Measurements from ENCODE around the gene PRDM7.
"Not testable (repeated sequence)": the region's sequence is repeated elsewhere in the genome, so short reads cannot be mapped to it uniquely, and the experiment has no call there.

PRDM7 gene

DNA sequence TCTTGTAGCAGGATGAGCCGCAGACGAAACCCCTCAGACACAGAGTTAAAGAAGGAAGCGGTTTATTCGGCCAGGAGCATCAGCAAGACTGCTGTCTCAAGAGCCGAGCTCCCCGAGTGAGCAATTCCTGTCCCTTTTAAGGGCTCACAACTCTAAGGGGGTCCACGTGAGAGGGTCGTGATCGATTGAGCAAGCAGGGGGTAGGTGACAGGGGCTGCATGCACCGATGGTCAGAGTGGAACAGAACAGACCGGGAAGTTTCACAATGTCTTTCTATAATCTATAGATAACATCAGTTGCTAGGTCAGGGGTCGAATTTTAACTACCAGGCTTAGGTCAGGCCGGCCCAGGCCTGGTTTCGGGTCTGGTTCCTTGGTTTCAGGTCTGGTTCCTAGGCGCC lies 20.6 kb downstream of the PRDM7 start:
- not testable (repeated sequence) for H3K27ac ChIP-seq (ENCODE audit: low read depth, low read length); H3K36me3 ChIP-seq (ENCODE audit: control insufficient read depth, insufficient read depth, low read length); H3K4me1 ChIP-seq (ENCODE audit: control insufficient read depth, insufficient read depth, low read length); H3K9ac ChIP-seq (ENCODE audit: low read length); H3K27me3 ChIP-seq (ENCODE audit: control insufficient read depth, insufficient read depth, low read length); H3K4me3 ChIP-seq (ENCODE audit: low read length)

DNA sequence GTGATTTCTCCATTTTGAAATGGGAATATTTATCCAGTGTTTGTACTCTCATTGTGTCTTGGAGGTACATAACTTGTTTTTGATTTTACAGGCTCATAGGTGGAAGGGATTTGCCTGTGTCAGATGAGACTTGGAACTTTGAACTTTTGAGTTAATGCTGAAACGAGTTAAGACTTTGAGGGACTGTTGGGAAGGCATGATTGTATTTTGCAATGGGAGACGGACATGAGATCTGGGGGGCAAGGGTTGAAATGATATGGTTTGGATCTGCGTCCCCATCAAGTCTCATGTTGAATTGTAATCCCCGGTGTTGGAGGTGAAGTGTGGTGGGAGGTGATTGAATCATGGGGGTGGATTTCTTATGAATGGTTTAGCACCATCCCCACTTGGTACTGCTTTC lies 21.8 kb downstream of the PRDM7 start:
- H3K9ac ChIP-seq (ENCODE audit: low read length): no peak overlapping the region

DNA sequence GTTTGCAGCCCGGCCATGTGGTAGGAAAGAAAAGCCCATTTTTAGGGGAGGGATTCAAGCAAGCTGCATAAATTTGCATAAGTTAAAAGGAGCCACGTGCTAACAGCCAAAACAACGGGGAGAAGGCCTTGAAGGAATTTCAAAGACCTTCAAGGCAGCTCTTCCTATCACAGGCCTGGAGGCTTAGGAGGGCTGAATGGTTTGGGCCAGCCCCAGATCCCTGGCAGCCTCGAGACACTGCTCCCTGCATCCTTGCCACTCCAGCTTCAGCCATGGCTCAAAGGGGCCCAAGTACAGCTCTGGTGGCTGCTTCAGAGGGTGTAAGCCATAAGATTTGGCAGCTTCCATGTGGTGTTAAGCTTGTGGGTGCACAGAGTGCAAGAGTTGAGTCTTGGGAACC lies 22.6 kb downstream of the PRDM7 start:
- no peak overlapping the region for H3K27ac ChIP-seq (ENCODE audit: low read depth, low read length)
- no peaks in the 10 kb centered on the region for H3K27me3 ChIP-seq (ENCODE audit: control insufficient read depth, insufficient read depth, low read length)
- H3K9ac ChIP-seq (ENCODE audit: low read length): no peak overlapping the region
- H3K36me3 ChIP-seq (ENCODE audit: control insufficient read depth, insufficient read depth, low read length): no peaks in the 10 kb centered on the region
- H3K4me1 ChIP-seq (ENCODE audit: control insufficient read depth, insufficient read depth, low read length): no peaks in the 10 kb centered on the region
- H3K4me3 ChIP-seq (ENCODE audit: low read length): no peak overlapping the region

More for the DNA sequence above, 21.8 kb downstream of the PRDM7 start:
- no peaks in the 10 kb centered on the region for H3K4me1 ChIP-seq (ENCODE audit: control insufficient read depth, insufficient read depth, low read length)
- no peak overlapping the region for H3K27ac ChIP-seq (ENCODE audit: low read depth, low read length)
- H3K27me3 ChIP-seq (ENCODE audit: control insufficient read depth, insufficient read depth, low read length): no peaks in the 10 kb centered on the region
- H3K4me3 ChIP-seq (ENCODE audit: low read length): no peak overlapping the region
- no peaks in the 10 kb centered on the region for H3K36me3 ChIP-seq (ENCODE audit: control insufficient read depth, insufficient read depth, low read length)

DNA sequence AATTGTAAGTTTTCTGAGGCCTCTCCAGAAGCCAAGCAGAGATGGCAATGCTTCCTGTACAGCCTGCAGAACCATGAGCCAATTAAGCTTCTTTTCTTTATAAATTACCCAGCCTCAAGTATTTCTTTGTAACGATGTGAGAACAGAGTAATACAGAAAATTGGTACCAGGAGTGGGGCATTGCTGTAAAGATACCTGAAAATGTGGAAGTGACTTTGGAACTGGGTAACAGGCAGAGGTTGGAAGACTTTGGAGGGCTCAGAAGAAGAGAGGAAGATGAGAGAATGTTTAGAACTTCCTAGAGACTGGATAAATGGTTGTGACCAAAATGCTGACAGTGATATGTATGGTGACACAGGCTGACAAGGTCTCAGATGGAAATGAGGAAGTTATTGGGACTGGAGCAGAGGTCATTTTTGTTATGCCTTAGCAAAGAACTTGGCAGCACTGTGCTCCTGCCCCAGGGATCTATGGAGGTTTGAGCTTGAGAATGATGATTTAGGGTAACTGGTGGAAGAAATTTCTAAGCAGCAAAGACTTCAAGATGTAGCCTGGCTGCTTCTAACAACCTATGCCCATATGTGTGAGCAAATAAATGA lies 23.1 kb downstream of the PRDM7 start:
- Histone ChIP-seq H3K27ac (ENCODE audit: low read depth, low read length) (no peak overlapping the region), H3K36me3 (ENCODE audit: control insufficient read depth, insufficient read depth, low read length) (no peaks in the 10 kb centered on the region), H3K27me3 (ENCODE audit: control insufficient read depth, insufficient read depth, low read length) (no peaks in the 10 kb centered on the region), H3K4me1 (ENCODE audit: control insufficient read depth, insufficient read depth, low read length) (no peaks in the 10 kb centered on the region), H3K9ac (ENCODE audit: low read length) (no peak overlapping the region), H3K4me3 (ENCODE audit: low read length) (no peak overlapping the region)

DNA sequence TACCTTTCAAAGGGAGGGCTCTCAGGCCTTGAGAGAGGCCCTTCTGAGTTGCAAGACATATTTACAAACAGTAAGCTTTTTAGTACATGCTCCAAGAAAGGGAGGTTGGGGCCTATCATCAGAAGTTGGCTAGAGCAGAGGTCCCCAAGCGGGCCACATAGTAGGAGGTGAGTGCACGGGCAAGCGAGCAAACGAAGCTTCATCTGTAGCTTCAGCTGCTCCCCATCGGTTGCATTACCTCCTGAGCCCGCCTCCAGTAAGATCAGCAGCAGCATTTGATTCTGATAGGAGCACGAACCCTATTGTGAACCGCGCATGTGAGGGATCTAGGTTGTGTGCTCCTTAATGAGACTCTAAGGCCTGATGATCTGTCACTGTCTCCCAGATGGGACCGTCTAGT lies 26.2 kb downstream of the PRDM7 start:
- no peak overlapping the region for H3K27ac ChIP-seq (ENCODE audit: low read depth, low read length)
- H3K4me1 ChIP-seq (ENCODE audit: control insufficient read depth, insufficient read depth, low read length): peaks cover 3% of the 10 kb centered on the region
- no peaks in the 10 kb centered on the region for H3K36me3 ChIP-seq (ENCODE audit: control insufficient read depth, insufficient read depth, low read length)
- no peak overlapping the region for H3K4me3 ChIP-seq (ENCODE audit: low read length)
- H3K9ac ChIP-seq (ENCODE audit: low read length): no peak overlapping the region
- no peaks in the 10 kb centered on the region for H3K27me3 ChIP-seq (ENCODE audit: control insufficient read depth, insufficient read depth, low read length)

- Histone ChIP-seq H3K9ac (ENCODE audit: low read length) (no peak overlapping the region), H3K36me3 (ENCODE audit: control insufficient read depth, insufficient read depth, low read length) (no peaks in the 10 kb centered on the region), H3K27me3 (ENCODE audit: control insufficient read depth, insufficient read depth, low read length) (no peaks in the 10 kb centered on the region), H3K4me1 (ENCODE audit: control insufficient read depth, insufficient read depth, low read length) (peaks cover 3% of the 10 kb centered on the region), H3K4me3 (ENCODE audit: low read length) (no peak overlapping the region), H3K27ac (ENCODE audit: low read depth, low read length) (no peak overlapping the region)
Observed at GRCh38 chr16:90048737-90049330, 28.3 kb downstream of the PRDM7 start.

GRCh38 chr16:90048347-90048722 lies 28.8 kb downstream of the PRDM7 start:
- Histone ChIP-seq H3K36me3 (ENCODE audit: control insufficient read depth, insufficient read depth, low read length) (no peaks in the 10 kb centered on the region), H3K9ac (ENCODE audit: low read length) (no peak overlapping the region), H3K27ac (ENCODE audit: low read depth, low read length) (no peak overlapping the region), H3K4me1 (ENCODE audit: control insufficient read depth, insufficient read depth, low read length) (peaks cover 3% of the 10 kb centered on the region), H3K4me3 (ENCODE audit: low read length) (no peak overlapping the region), H3K27me3 (ENCODE audit: control insufficient read depth, insufficient read depth, low read length) (no peaks in the 10 kb centered on the region)

- no peak overlapping the region for H3K27ac ChIP-seq (ENCODE audit: low read depth, low read length)
Observed at GRCh38 chr16:90047714-90048346, 29.3 kb downstream of the PRDM7 start.

GRCh38 chr16:90046971-90047713 lies 30.0 kb downstream of the PRDM7 start:
- Histone ChIP-seq H3K4me1 (ENCODE audit: control insufficient read depth, insufficient read depth, low read length) (peaks cover 3% of the 10 kb centered on the region), H3K36me3 (ENCODE audit: control insufficient read depth, insufficient read depth, low read length) (peaks cover 7% of the 10 kb centered on the region), H3K27ac (ENCODE audit: low read depth, low read length) (no peak overlapping the region), H3K4me3 (ENCODE audit: low read length) (peak overlapping the region; percentile 25), H3K27me3 (ENCODE audit: control insufficient read depth, insufficient read depth, low read length) (no peaks in the 10 kb centered on the region), H3K9ac (ENCODE audit: low read length) (no peak overlapping the region)

More at GRCh38 chr16:90047714-90048346, 29.3 kb downstream of the PRDM7 start:
- Histone ChIP-seq H3K4me1 (ENCODE audit: control insufficient read depth, insufficient read depth, low read length) (peaks cover 3% of the 10 kb centered on the region), H3K36me3 (ENCODE audit: control insufficient read depth, insufficient read depth, low read length) (peaks cover 2% of the 10 kb centered on the region), H3K27me3 (ENCODE audit: control insufficient read depth, insufficient read depth, low read length) (no peaks in the 10 kb centered on the region), H3K9ac (ENCODE audit: low read length) (no peak overlapping the region), H3K4me3 (ENCODE audit: low read length) (peak overlapping the region; percentile 25)

- Histone ChIP-seq H3K27me3 (ENCODE audit: control insufficient read depth, insufficient read depth, low read length) (no peaks in the 10 kb centered on the region), H3K4me1 (ENCODE audit: control insufficient read depth, insufficient read depth, low read length) (peaks cover 3% of the 10 kb centered on the region), H3K9ac (ENCODE audit: low read length) (no peak overlapping the region), H3K27ac (ENCODE audit: low read depth, low read length) (no peak overlapping the region), H3K36me3 (ENCODE audit: control insufficient read depth, insufficient read depth, low read length) (peaks cover 7% of the 10 kb centered on the region), H3K4me3 (ENCODE audit: low read length) (peak overlapping the region; percentile 25)
Observed at GRCh38 chr16:90046122-90046970, 30.8 kb downstream of the PRDM7 start.

DNA sequence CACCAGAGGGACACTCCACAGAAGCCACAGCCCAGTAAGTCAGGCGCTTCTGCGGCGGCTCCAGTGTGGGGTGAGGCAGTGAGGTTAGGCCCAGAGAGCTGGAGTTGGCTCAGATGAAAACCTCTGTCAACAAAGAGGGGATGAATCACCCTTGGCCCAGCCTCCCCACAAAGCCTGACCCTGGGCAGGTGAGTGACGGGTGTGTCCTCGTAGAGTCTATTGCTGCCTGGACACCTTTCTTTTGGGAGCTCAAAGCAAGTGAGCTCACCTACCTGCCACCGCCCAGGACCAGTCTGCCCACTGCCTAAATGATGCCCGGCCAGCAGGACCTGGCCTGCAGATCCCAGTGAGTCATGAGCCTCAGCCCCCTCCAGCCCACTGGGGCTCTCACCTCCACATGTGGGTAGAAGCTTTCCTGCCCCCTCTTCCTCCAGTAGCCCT lies 33.0 kb downstream of the PRDM7 start:
- Histone ChIP-seq H3K4me3 (ENCODE audit: low read length) (no peak overlapping the region), H3K27me3 (ENCODE audit: control insufficient read depth, insufficient read depth, low read length) (no peaks in the 10 kb centered on the region), H3K9ac (ENCODE audit: low read length) (no peak overlapping the region), H3K27ac (ENCODE audit: low read depth, low read length) (no peak overlapping the region), H3K36me3 (ENCODE audit: control insufficient read depth, insufficient read depth, low read length) (peaks cover 15% of the 10 kb centered on the region), H3K4me1 (ENCODE audit: control insufficient read depth, insufficient read depth, low read length) (peaks cover 3% of the 10 kb centered on the region)

- Histone ChIP-seq H3K4me3 (ENCODE audit: low read length) (no peak overlapping the region), H3K9ac (ENCODE audit: low read length) (no peak overlapping the region), H3K36me3 (ENCODE audit: control insufficient read depth, insufficient read depth, low read length) (peaks cover 15% of the 10 kb centered on the region), H3K27me3 (ENCODE audit: control insufficient read depth, insufficient read depth, low read length) (no peaks in the 10 kb centered on the region), H3K4me1 (ENCODE audit: control insufficient read depth, insufficient read depth, low read length) (peaks cover 3% of the 10 kb centered on the region), H3K27ac (ENCODE audit: low read depth, low read length) (no peak overlapping the region)
Observed at GRCh38 chr16:90043526-90043925, 33.6 kb downstream of the PRDM7 start.
